ENCODE data around the gene TLCD2. TPM values are rescaled to one million over a fixed set of nuclear protein-coding genes. Genes with fewer than 3 reads are reported as not detected.

The TLCD2 gene
- total and polyA plus RNA-seq, 2 of the 13 experiments (the other 11 are each of a cell fraction or from before 2014, with no cell fraction given) = 0.90 to 1.1 TPM

DNA sequence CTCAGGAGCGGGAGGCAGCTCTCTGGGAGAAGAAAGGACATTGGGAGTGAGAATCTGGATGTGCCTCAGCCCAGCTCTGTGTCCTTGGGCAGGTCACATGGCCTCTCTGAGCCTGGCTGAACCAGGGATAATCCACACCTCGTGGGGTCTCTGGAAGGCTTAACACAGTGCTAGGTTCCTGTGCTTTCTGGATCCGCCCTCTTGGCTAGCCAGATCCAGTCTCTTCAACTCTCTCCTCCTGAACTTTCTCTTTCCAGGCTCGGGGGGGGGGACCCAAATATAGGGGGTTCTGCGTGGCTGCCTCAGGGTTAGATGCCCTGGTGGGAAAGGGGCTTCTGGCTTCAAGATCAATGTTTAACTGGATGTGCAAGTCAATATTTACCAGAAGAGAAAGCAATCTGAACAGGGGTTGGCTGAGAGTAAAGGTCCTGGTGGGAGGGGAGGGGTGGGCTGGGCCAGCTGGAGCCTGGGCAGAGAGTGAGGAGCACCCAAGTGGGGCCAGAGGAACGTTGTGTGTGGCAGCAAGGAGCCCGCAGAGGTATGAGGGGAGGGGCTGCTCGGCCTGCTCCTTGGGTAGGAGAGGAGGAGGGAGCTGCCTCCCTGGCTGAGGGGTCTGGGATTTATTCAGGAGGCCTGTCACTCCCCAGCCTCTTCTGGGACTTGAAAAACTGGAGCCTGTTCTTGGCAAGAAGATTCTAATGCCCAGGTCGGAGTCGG is 32.4 kb upstream of the TLCD2 start, which contains the start of gene SERPINF2 (continued):
- TF ChIP-seq ZNF367 (CRISPR knock-in tag; IDR thresholded peaks at IDR 0.05; ENCODE audit: borderline replicate concordance) (no peak; the same call in 1 of the 2 replicates), PRMT3 (CRISPR knock-in tag; IDR thresholded peaks at IDR 0.05; ENCODE audit: borderline replicate concordance, low read depth) (no peak), ZFP1 (CRISPR knock-in tag; IDR thresholded peaks at IDR 0.05) (0 out of 2 replicates have a peak, but pooled peaks have one; percentile 24), ZNF766 (CRISPR knock-in tag; IDR thresholded peaks at IDR 0.05; ENCODE audit: borderline replicate concordance) (no peak), XBP1 (CRISPR knock-in tag; IDR thresholded peaks at IDR 0.05) (no peak), PHB2 (IDR thresholded peaks at IDR 0.05; ENCODE audit: partially characterized antibody) (no peak), ZC3H4 (CRISPR knock-in tag; IDR thresholded peaks at IDR 0.05; ENCODE audit: borderline replicate concordance) (no peak), FOXC1 (CRISPR knock-in tag; IDR thresholded peaks at IDR 0.05; ENCODE audit: borderline replicate concordance) (no peak; the same call in 1 of the 2 replicates), MIXL1 (CRISPR knock-in tag; IDR thresholded peaks at IDR 0.05) (no peak), TAF1 (CRISPR knock-in tag; IDR thresholded peaks at IDR 0.05) (peak; percentile 87), ZNF138 (CRISPR knock-in tag; IDR thresholded peaks at IDR 0.05; ENCODE audit: low read depth) (no peak)
- TF ChIP-seq, protein P1, sequence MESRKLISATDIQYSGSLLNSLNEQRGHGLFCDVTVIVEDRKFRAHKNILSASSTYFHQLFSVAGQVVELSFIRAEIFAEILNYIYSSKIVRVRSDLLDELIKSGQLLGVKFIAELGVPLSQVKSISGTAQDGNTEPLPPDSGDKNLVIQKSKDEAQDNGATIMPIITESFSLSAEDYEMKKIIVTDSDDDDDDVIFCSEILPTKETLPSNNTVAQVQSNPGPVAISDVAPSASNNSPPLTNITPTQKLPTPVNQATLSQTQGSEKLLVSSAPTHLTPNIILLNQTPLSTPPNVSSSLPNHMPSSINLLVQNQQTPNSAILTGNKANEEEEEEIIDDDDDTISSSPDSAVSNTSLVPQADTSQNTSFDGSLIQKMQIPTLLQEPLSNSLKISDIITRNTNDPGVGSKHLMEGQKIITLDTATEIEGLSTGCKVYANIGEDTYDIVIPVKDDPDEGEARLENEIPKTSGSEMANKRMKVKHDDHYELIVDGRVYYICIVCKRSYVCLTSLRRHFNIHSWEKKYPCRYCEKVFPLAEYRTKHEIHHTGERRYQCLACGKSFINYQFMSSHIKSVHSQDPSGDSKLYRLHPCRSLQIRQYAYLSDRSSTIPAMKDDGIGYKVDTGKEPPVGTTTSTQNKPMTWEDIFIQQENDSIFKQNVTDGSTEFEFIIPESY (CRISPR knock-in tag; IDR thresholded peaks at IDR 0.05) = no peak
- TF ChIP-seq, protein P2, sequence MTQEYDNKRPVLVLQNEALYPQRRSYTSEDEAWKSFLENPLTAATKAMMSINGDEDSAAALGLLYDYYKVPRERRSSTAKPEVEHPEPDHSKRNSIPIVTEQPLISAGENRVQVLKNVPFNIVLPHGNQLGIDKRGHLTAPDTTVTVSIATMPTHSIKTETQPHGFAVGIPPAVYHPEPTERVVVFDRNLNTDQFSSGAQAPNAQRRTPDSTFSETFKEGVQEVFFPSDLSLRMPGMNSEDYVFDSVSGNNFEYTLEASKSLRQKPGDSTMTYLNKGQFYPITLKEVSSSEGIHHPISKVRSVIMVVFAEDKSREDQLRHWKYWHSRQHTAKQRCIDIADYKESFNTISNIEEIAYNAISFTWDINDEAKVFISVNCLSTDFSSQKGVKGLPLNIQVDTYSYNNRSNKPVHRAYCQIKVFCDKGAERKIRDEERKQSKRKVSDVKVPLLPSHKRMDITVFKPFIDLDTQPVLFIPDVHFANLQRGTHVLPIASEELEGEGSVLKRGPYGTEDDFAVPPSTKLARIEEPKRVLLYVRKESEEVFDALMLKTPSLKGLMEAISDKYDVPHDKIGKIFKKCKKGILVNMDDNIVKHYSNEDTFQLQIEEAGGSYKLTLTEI (CRISPR knock-in tag; conservative IDR thresholded peaks at IDR 0.05) = no peak
- TF ChIP-seq, protein P3, sequence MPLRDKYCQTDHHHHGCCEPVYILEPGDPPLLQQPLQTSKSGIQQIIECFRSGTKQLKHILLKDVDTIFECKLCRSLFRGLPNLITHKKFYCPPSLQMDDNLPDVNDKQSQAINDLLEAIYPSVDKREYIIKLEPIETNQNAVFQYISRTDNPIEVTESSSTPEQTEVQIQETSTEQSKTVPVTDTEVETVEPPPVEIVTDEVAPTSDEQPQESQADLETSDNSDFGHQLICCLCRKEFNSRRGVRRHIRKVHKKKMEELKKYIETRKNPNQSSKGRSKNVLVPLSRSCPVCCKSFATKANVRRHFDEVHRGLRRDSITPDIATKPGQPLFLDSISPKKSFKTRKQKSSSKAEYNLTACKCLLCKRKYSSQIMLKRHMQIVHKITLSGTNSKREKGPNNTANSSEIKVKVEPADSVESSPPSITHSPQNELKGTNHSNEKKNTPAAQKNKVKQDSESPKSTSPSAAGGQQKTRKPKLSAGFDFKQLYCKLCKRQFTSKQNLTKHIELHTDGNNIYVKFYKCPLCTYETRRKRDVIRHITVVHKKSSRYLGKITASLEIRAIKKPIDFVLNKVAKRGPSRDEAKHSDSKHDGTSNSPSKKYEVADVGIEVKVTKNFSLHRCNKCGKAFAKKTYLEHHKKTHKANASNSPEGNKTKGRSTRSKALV (CRISPR knock-in tag; IDR thresholded peaks at IDR 0.05) = no peak
- TF ChIP-seq, protein P4, sequence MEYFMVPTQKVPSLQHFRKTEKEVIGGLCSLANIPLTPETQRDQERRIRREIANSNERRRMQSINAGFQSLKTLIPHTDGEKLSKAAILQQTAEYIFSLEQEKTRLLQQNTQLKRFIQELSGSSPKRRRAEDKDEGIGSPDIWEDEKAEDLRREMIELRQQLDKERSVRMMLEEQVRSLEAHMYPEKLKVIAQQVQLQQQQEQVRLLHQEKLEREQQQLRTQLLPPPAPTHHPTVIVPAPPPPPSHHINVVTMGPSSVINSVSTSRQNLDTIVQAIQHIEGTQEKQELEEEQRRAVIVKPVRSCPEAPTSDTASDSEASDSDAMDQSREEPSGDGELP (IDR thresholded peaks at IDR 0.05; ENCODE audit: borderline replicate concordance, low read depth) = peak; percentile 96
- TF ChIP-seq, protein P5, sequence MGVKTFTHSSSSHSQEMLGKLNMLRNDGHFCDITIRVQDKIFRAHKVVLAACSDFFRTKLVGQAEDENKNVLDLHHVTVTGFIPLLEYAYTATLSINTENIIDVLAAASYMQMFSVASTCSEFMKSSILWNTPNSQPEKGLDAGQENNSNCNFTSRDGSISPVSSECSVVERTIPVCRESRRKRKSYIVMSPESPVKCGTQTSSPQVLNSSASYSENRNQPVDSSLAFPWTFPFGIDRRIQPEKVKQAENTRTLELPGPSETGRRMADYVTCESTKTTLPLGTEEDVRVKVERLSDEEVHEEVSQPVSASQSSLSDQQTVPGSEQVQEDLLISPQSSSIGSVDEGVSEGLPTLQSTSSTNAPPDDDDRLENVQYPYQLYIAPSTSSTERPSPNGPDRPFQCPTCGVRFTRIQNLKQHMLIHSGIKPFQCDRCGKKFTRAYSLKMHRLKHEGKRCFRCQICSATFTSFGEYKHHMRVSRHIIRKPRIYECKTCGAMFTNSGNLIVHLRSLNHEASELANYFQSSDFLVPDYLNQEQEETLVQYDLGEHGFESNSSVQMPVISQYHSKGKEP (CRISPR knock-in tag; IDR thresholded peaks at IDR 0.05) = 0 out of 2 replicates have a peak, but pooled peaks have one; percentile 53
- TF ChIP-seq, protein P6, sequence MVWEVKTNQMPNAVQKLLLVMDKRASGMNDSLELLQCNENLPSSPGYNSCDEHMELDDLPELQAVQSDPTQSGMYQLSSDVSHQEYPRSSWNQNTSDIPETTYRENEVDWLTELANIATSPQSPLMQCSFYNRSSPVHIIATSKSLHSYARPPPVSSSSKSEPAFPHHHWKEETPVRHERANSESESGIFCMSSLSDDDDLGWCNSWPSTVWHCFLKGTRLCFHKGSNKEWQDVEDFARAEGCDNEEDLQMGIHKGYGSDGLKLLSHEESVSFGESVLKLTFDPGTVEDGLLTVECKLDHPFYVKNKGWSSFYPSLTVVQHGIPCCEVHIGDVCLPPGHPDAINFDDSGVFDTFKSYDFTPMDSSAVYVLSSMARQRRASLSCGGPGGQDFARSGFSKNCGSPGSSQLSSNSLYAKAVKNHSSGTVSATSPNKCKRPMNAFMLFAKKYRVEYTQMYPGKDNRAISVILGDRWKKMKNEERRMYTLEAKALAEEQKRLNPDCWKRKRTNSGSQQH (CRISPR knock-in tag; IDR thresholded peaks at IDR 0.05; ENCODE audit: low read depth) = peak; percentile 48; the same call in 1 of the 2 replicates
- TF ChIP-seq, protein P7, sequence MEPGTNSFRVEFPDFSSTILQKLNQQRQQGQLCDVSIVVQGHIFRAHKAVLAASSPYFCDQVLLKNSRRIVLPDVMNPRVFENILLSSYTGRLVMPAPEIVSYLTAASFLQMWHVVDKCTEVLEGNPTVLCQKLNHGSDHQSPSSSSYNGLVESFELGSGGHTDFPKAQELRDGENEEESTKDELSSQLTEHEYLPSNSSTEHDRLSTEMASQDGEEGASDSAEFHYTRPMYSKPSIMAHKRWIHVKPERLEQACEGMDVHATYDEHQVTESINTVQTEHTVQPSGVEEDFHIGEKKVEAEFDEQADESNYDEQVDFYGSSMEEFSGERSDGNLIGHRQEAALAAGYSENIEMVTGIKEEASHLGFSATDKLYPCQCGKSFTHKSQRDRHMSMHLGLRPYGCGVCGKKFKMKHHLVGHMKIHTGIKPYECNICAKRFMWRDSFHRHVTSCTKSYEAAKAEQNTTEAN (CRISPR knock-in tag; conservative IDR thresholded peaks at IDR 0.05) = peak; percentile 34; the same call in 1 of the 2 replicates

All from HepG2 (cell line).